ENCODE data around the gene MAP1LC3B2.

Gene MAP1LC3B2

DNA sequence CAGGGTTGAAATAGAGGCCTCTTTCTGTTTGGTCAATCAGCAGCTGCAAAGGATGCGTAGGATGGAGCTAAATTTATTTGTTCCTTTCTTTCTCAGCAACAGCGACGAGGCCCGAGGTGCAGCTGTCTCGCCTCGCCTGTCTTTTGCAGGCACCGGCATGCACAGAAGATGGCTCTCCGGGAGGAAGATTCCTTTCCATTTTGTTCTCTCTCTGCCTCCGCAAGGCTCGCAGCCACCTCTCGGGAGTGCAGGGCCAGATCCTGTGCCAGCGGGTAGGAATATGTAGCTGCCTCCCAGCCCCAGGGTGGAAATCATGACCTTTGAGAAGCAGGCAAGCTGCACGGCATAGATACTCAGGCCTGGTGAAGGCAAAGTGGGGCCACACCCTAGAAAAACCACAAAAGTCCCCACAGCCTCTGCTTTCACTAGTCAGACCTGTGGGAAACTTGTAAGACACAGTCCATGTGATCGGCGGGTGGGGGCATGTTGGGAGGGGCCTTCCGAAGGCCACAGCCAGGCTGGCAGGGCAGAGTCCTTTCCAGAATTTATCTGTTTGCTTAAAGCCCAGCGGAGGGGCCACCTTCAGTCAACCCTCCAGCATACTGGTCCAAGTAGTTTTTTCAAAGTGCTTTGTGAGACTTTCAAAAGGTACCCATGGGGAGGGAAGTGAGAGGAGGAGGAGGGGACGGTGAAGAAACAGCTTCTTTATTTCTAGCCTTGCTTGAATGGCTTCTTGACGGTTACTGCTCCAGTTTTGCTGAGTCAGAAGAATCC is at the start of gene MAP1LC3B2:
Gene MAP1LC3B2, plus strand, starts transcription at position 220 of the 774 bp plus-strand sequence. CDS start 16,562 bp downstream, outside the sequence.
- Mint-ChIP-seq H3K9me3 (peaks cover 4% of the 10 kb centered on the region), H3K4me3 (peak within 1 kb of the TSS; percentile 84), H3K27me3 (no peaks in the 10 kb centered on the region), H3K36me3 (peaks cover 13% of the 10 kb centered on the region), H3K4me1 (peaks cover 42% of the 10 kb centered on the region), H3K27ac (peak within 1 kb of the TSS; percentile 100)
- ATAC-seq, result peak; percentile 95

DNA sequence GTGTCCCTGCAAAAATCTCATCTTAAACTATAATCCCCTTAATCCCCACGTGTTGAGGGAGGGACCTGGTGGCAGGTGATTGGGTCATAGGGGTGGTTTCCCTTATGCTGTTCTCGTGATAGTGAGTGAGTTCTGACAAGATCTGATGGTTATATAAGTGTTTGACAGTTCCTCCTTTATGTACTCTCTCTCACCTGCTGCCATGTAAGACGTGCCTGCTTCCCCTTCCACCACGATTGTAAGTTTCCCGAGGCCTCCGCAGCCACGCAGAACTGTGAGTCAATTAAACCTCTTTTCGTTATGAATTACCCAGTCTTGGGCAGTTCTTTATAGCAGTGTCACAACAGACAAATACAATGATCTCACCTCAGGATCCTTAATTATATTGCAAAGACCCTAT is 45.2 kb upstream of the MAP1LC3B2 start:
- Mint-ChIP-seq H3K9me3 (peaks cover 7% of the 10 kb centered on the region), H3K36me3 (no peaks in the 10 kb centered on the region), H3K27ac (no peak overlapping the region), H3K4me1 (peaks cover 2% of the 10 kb centered on the region), H3K4me3 (no peak overlapping the region), H3K27me3 (no peaks in the 10 kb centered on the region)
- no peak for ATAC-seq

GRCh38 chr12:116515684-116516083 is 43.5 kb upstream of the MAP1LC3B2 start:
- Mint-ChIP-seq H3K4me1 (peaks cover 15% of the 10 kb centered on the region), H3K27me3 (no peaks in the 10 kb centered on the region), H3K4me3 (no peak overlapping the region), H3K9me3 (peaks cover 7% of the 10 kb centered on the region), H3K27ac (no peak overlapping the region), H3K36me3 (no peaks in the 10 kb centered on the region)
- ATAC-seq, result no peak

- Mint-ChIP-seq H3K4me1 (peaks cover 24% of the 10 kb centered on the region), H3K9me3 (peaks cover 7% of the 10 kb centered on the region), H3K27ac (no peak overlapping the region), H3K4me3 (no peak overlapping the region), H3K27me3 (no peaks in the 10 kb centered on the region), H3K36me3 (no peaks in the 10 kb centered on the region)
- no peak for ATAC-seq
Observed at GRCh38 chr12:116516657-116517056, 42.5 kb upstream of the MAP1LC3B2 start.

DNA sequence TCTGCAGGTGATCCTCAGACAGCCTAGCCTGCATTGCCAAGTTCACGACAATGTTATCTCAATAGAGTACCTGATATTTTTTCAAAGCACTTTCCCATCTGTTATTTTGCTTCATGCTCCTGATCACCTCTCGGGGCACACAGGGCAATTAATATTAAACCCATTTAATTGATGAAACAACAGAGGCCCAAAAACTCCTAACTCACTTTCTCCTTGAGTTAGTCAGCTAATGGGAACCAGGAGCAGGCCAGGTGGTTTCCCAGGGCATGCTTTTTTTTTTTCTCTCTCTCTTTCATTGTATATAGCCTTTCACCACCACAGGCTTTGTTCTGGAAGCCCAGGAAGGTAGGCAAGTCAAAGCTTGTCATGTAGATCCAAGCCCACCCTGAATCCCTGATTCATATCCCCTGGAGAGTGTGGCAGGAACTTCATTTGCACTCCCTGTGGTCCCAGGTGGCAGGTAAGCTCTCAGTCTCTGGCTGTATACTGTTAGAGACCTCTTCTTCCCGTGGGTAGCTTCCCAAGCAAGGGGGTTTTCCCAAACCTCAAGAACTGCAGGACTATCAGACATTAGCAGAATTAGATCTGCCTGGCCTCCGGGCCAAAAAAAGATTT is 41.6 kb upstream of the MAP1LC3B2 start:
- H3K36me3 Mint-ChIP-seq, result no peaks in the 10 kb centered on the region
- H3K27ac Mint-ChIP-seq, result no peak overlapping the region
- no peak for ATAC-seq

DNA sequence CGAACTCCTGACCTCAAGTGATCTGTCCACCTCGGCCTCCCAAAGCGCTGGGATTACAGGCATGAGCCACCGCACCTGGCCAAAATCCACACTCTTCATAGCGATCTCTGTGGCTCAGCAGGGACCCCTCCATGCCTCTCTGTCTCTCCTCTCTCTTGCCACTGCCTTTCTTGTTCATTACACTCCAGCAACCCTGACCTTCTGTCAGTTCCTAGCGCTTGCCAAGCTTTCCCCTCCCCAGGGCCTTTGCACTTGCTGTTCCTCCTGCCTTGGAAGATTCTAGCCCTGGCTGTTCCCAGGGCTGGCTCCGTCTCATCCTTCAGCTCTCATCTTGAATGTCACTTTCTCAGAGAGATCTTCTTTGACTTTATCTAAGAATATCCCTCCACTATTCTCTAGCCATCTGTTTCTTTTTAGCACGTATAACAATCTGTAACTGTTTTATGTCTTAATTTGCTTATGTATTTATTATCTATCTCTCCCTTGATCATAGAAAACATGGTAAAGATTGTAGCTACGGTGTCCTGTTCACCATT is 38.9 kb upstream of the MAP1LC3B2 start:
- Mint-ChIP-seq H3K4me3 (no peak overlapping the region), H3K36me3 (no peaks in the 10 kb centered on the region), H3K9me3 (no peaks in the 10 kb centered on the region), H3K27me3 (no peaks in the 10 kb centered on the region), H3K27ac (no peak overlapping the region), H3K4me1 (peaks cover 24% of the 10 kb centered on the region)
- ATAC-seq, result no peak

More for the DNA sequence above, 41.6 kb upstream of the MAP1LC3B2 start:
- Mint-ChIP-seq H3K9me3 (peaks cover 7% of the 10 kb centered on the region), H3K4me1 (peaks cover 24% of the 10 kb centered on the region), H3K27me3 (no peaks in the 10 kb centered on the region), H3K4me3 (no peak overlapping the region)

DNA sequence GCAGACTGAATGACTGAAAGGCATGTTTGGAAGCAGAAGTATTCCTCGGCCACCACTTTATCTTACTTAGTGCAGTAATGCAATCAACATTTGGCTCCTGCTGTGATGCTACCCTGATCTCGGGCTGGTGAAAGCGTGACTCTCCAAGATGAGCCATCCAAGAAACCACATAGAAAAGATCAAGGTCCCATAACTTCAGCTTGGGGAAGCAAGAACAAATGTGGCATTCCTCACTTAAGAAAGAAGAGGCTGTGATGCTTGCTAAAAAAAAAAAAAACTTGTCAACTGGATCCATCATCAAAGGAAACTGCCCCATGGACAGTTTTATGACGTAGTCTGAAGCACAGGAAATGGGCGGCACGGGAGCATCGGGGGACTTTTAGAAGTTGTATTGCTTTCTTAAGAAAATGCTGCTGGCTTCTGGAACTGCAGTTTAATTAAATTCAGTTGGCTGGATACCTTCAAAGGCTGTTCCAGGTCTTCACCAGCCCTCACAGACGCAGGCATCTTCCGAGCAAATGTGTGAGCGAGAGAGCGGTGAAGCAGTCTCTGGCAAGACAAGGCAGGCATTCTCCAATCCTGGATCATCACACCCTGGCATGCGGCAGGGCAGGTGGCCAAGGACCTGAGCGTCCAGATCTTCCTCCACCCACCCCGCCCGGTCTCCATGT is 38.2 kb upstream of the MAP1LC3B2 start:
- no peak for ATAC-seq
- Mint-ChIP-seq H3K36me3 (no peaks in the 10 kb centered on the region), H3K4me3 (no peak overlapping the region)

DNA sequence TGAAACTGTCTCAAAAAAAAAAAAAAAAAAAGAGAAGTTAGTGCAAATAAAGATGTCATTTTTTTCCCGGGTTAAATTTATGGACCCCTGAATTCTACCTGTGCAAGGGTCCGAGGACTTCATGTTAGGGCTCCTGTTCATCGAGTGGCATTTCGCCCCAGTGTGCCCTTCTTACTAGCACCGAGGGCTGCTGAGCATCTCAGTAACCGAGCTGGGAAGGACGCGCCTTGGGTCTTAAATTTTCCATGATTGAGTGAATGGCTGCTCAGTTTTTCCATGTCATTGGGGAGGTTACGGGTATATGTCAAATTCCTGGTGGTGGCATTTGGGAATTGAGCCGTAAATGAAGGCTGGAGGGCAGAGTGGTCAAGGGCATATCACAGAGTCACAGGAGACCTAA is 34.9 kb upstream of the MAP1LC3B2 start:
- H3K27ac Mint-ChIP-seq, result no peak overlapping the region
- H3K4me1 Mint-ChIP-seq, result peaks cover 19% of the 10 kb centered on the region
- ATAC-seq, result no peak
- no peak overlapping the region for H3K4me3 Mint-ChIP-seq
- H3K27me3 Mint-ChIP-seq, result no peaks in the 10 kb centered on the region
- H3K9me3 Mint-ChIP-seq, result no peaks in the 10 kb centered on the region
- no peaks in the 10 kb centered on the region for H3K36me3 Mint-ChIP-seq

More for the DNA sequence above, 38.2 kb upstream of the MAP1LC3B2 start:
- H3K4me1 Mint-ChIP-seq, result peaks cover 24% of the 10 kb centered on the region
- H3K9me3 Mint-ChIP-seq, result no peaks in the 10 kb centered on the region
- peak overlapping the region; percentile 40 for H3K27ac Mint-ChIP-seq
- no peaks in the 10 kb centered on the region for H3K27me3 Mint-ChIP-seq

- Mint-ChIP-seq H3K4me1 (peaks cover 15% of the 10 kb centered on the region), H3K27ac (peak overlapping the region; percentile 8), H3K36me3 (no peaks in the 10 kb centered on the region), H3K27me3 (no peaks in the 10 kb centered on the region), H3K9me3 (no peaks in the 10 kb centered on the region), H3K4me3 (no peak overlapping the region)
- ATAC-seq, result no peak
Observed at GRCh38 chr12:116524964-116525379, 34.2 kb upstream of the MAP1LC3B2 start.

DNA sequence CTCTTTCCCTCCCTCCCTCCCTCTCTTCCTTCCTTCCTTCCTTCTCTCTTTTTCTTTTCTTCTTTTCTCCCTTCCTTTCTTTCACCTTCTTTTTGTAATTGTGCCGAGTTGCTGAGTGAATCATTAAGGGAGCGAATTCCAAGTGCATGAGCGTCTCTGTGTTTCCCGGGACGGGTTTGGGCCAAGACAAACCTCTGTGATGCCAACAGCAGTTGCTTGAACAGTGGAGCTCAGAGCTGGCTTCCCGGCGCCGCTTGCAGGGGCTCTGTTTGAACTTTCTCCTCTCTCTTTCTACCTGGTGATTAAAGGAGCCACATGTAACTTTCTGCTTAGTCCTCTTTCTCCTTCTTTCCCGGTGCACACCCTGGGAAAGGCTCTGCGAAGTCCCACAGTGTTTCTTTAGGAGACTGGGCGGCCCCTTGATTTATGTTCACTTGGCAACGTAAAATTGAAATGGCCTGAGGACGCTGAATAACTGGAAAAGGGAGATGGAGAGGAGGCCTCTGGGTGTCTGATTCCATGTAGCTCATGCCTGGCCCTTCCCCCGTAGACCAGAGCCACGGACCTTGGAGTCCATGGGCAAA is 33.7 kb upstream of the MAP1LC3B2 start:
- no peaks in the 10 kb centered on the region for H3K9me3 Mint-ChIP-seq
- H3K4me3 Mint-ChIP-seq, result no peak overlapping the region
- peaks cover 10% of the 10 kb centered on the region for H3K4me1 Mint-ChIP-seq
- peak overlapping the region; percentile 8 for H3K27ac Mint-ChIP-seq
- no peaks in the 10 kb centered on the region for H3K27me3 Mint-ChIP-seq
- H3K36me3 Mint-ChIP-seq, result no peaks in the 10 kb centered on the region
- ATAC-seq, result no peak

DNA sequence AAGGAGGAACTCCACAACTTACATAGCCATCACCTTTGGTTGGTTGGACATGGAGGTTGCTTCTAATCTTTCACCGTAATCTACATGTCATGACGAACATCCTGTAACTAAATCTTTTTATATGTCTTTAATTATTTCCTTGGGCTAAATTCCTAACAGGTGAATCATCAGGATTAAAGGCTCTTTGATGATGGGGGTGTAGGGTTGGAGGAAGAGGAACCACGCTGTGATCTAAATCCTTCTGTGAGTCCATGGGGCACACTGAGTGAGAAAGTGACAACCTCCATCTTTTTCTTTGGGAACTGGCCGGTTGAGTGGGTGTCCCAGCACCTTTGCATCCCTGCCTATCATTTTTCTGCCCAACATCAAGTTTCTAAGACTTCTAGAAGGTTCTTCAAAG is 31.1 kb upstream of the MAP1LC3B2 start:
- Mint-ChIP-seq H3K4me3 (no peak overlapping the region), H3K36me3 (no peaks in the 10 kb centered on the region), H3K4me1 (peaks cover 9% of the 10 kb centered on the region), H3K9me3 (no peaks in the 10 kb centered on the region), H3K27me3 (no peaks in the 10 kb centered on the region), H3K27ac (no peak overlapping the region)
- ATAC-seq, result no peak

GRCh38 chr12:116528498-116528897 is 30.7 kb upstream of the MAP1LC3B2 start:
- Mint-ChIP-seq H3K9me3 (no peaks in the 10 kb centered on the region), H3K27me3 (no peaks in the 10 kb centered on the region), H3K36me3 (no peaks in the 10 kb centered on the region), H3K4me1 (peaks cover 14% of the 10 kb centered on the region), H3K4me3 (no peak overlapping the region), H3K27ac (no peak overlapping the region)
- no peak for ATAC-seq

DNA sequence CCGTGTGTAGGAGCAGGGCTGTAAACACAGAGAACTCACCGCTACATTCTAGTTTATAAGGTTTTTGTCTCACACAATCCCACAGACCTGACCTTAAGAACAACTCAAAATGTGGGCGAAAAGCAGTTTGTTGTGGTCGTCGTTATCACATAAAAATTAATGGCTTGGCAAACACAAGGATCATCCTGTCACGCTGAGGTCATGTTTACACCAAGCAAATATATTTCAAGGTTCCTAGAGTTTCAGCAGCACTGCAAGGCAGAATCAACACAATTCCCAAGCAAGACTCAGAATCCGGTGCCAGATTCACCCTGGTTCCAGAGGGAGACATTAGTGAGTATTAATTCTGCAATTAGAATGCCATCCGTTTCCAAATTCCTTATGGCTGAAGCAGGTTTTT is 30.1 kb upstream of the MAP1LC3B2 start:
- H3K27me3 Mint-ChIP-seq, result no peaks in the 10 kb centered on the region
- H3K9me3 Mint-ChIP-seq, result no peaks in the 10 kb centered on the region
- H3K4me3 Mint-ChIP-seq, result no peak overlapping the region
- H3K27ac Mint-ChIP-seq, result no peak overlapping the region
- ATAC-seq, result no peak
- peaks cover 17% of the 10 kb centered on the region for H3K4me1 Mint-ChIP-seq
- H3K36me3 Mint-ChIP-seq, result no peaks in the 10 kb centered on the region

DNA sequence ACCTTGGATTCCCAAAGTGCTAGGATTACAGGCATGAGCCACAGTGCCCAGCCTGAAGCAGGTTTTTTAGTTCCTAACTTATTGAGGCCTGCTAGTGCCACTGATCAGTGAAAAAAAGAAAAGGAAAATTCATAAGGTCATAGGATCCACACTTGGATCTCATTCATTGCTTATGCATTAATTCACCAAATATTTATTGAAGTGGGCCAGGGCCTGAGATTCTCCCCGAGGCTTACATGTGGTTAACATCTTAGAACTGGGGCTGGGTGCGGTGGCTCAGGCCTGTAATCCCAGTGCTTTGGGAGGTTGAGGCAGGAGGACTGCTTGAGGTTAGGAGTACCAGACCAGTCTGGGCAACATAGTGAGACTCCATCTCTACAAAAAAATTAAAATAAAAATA is 29.5 kb upstream of the MAP1LC3B2 start:
- Mint-ChIP-seq H3K36me3 (no peaks in the 10 kb centered on the region), H3K27ac (no peak overlapping the region), H3K27me3 (no peaks in the 10 kb centered on the region), H3K4me3 (no peak overlapping the region), H3K9me3 (no peaks in the 10 kb centered on the region), H3K4me1 (peaks cover 23% of the 10 kb centered on the region)
- ATAC-seq, result no peak

- ATAC-seq, result no peak
- no peak overlapping the region for H3K27ac Mint-ChIP-seq
- H3K36me3 Mint-ChIP-seq, result no peaks in the 10 kb centered on the region
- H3K4me1 Mint-ChIP-seq, result peaks cover 41% of the 10 kb centered on the region
- no peaks in the 10 kb centered on the region for H3K9me3 Mint-ChIP-seq
- H3K27me3 Mint-ChIP-seq, result no peaks in the 10 kb centered on the region
- peak overlapping the region; percentile 99 for H3K4me3 Mint-ChIP-seq
Observed at GRCh38 chr12:116532428-116532827, 26.8 kb upstream of the MAP1LC3B2 start.
